Fibroblast of gingiva (primary cell): ENCODE results near the gene ZNF234.
A peak's percentile ranks its signal among the peaks of the same experiment; 100 is the strongest.
"Not testable (repeated sequence)": the region's sequence is repeated elsewhere in the genome, so short reads cannot be mapped to it uniquely, and the experiment has no call there.

Source experiments
- DNase-seq: peaks from one replicate; pipeline ENCODE4 v3.0.0-alpha.2; 2011; ENCODE audit warnings: low read depth

Gene ZNF234

DNA sequence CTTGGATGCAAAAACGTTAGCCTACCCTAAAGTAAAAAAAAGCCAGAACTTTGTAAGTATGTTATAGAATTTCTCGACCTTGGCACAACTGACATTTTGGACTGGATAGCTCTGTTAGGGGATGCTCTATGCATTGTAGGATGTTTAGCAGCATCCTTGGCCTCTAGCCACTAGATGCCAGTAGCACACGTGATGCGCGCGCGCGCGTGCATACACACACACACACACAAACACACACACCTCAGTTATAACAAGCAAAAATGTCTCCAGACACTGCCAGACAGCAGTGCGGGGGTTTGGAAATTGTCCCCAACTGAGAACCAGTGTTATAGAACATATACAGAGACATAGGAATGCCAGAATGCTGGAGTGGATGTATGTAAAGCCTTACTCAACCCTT is 40.8 kb downstream of the ZNF234 start:
- no peak for DNase-seq

DNA sequence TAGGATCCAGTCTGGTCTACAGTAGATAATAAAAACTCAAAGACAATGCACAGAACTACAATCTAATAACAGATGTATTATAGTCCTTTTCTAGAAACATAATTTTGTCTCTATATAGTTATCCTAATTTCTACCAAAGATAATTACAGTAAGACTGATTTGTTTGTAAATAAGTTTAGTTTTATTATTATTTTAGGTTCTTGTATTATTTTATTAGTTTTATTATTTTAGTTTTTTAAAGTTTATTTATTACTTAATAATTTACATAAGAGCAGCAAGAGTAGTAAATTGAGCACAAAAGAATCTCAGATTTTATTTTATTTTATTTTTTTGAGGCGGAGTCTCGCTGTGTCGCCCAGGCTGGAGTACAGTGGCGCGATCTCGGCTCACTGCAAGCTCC is 48.7 kb downstream of the ZNF234 start:
- no peak for DNase-seq

DNA sequence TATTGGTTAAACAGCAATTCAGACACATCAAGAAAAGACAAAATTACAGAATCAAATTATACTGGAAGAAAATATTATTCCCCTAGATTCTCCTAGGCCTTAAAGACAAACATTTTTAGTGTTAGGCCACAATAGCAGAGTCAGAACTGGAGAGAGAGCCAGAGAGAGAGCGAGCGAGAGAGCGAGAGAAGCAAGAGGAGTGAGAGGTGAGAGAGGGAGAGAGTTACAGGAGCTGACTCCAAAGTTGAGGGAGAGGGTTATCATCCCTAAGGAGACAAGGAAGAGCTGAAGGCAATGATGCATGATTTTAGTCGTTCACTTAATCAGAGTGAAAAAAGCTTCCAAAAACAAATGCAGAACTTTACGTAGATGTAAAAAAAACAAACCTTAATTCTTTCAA is 50.8 kb downstream of the ZNF234 start:
- no peak for DNase-seq

DNA sequence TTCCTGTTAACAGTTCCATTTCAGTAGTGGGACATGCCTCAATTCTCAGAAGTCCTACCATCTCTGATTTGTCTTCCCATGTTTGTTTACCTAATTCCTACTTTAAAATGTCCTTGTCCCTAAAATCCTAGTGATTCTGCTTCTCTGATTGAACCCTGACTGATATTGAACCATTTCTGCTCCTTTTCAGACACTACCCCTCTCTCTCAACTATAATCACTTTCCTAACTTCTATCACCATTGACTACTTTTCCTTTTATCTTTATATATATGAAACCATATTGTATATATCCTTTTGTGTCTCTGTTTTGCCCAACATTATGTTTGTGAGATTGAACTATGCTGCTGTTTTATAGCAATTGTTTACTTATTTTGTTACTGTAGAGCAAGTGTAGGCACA is 55.4 kb downstream of the ZNF234 start:
- no peak for DNase-seq

DNA sequence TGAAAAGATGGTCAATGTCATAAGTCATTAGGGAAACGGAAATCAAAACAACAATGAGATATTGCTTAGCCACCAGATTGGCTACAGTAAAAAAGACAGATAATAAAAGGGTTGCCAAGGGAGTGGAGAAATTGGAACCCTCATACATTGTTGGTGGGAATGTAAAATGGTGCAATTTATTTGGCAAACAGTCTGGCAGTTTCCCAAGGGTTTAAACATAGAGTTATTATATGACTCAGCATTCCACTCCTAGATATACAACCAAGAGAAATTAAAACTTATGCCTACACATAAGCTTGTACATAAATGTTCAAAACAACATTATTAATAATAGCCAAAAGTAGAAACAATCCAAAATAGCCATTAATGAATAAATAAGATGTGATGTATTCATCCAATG is 61.1 kb downstream of the ZNF234 start:
- DNase-seq, result peak; percentile 83

DNA sequence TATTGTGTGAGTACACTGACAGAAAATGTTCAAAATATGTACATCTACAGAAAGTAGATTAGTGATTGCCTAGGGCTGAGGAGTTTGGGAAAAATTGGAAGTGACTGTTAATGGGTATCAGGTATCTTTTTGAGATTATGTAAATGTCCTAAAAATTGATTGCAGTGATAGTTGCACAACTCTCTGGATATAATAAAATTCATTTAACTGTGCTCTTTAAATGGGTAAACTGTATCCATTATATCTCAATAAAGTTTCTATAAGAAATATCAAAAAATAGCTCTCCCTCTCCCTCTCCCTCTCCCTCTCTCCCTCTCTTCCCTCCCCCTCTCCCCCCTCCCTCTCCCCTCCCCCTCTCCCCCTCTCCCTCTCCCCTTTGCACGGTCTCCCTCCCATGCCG is 61.6 kb downstream of the ZNF234 start:
- DNase-seq, result peak; percentile 13

DNA sequence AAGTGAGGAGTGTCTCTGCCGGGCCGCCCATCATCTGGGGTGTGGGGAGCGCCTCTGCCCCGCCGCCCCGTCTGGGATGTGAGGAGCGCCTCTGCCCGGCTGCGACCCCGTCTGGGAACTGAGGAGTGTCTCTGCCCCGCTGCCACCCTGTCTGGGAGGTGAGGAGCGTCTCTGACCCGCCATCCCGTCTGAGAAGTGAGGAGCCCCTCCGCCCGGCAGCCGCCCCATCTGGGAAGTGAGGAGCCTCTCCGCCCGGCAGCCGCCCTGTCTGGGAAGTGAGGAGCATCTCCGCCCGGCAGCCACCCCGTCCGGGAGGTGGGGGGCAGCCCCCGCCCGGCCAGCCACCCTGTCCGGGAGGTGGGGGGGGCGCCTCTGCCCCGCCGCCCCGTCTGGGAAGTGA is 62.5 kb downstream of the ZNF234 start:
- not testable (repeated sequence) for DNase-seq

DNA sequence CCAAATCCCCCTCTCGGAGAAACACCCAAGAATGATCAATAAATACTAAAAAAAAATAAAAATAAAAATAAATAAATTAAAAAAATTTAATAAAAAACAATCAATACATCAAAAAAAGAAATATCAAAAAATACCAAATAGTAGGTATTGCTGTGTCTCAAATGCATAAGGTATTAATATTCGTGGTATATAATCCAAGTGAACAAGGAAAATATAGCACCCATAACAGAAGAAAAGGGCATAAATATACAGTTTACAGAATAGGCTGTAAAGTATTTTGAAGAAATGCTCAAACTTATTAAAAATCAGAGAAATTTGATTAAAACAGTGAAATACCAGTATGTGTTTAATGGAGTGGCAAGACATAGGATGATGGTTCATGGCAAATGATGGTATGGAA is 63.4 kb downstream of the ZNF234 start:
- DNase-seq, result no peak

DNA sequence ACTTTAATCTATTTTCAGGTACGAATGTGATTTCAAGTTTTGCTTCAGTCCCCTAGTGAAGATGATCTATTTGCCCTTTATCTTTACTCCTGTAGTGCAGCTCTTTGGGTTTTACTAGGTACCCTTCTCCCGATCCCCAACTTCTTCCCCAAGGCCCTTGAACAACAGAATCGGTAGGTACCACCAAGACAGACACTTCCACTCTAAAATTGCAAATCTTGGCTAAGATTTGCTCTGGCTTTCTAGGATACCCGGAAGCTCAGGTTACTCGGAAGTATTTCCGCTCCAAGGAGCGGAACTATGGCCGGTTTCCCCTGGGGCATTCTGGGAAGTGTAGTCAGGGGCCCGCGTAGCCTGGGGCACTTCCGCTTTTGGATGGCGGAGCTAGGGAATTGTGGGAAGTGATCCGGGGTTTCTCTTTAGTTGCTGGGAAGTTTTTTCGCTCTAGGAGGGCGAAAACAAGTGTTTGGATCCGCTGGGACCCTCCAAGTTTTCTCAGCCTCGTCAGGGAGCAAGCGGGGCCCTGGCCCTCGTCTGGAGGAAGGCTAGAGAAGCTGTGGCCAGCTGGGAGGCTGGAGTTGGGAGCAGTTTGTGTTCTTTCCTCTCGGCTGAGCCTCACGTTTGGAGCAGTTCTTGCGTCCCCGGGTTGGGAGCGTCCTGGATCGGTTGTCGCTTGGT is 65.9 kb downstream of the ZNF234 start:
- DNase-seq, result peak; percentile 95
